Loucy (cell line): Measurements from ENCODE around the gene EIF2S1.
"Not testable (repeated sequence)": the region's sequence is repeated elsewhere in the genome, so short reads cannot be mapped to it uniquely, and the experiment has no call there.

Experiments
- EZH2phosphoT487 ChIP-seq: fragments of 200-600 bp; IDR thresholded peaks from 2 replicates; pipeline ENCODE4 v1.6.1; 2018; ENCODE audit warnings: antibody characterized with exemption, mild to moderate bottlenecking, moderate library complexity, borderline replicate concordance
- TF ChIP-seq, protein P1 (sequence below): fragments of 200-600 bp; sonication (generic); conservative IDR thresholded peaks from 2 replicates; pipeline ENCODE4 v1.5.1; 2014; ENCODE audit warnings: mild to moderate bottlenecking, antibody characterized with exemption, low read length

- TF ChIP-seq, protein P1, sequence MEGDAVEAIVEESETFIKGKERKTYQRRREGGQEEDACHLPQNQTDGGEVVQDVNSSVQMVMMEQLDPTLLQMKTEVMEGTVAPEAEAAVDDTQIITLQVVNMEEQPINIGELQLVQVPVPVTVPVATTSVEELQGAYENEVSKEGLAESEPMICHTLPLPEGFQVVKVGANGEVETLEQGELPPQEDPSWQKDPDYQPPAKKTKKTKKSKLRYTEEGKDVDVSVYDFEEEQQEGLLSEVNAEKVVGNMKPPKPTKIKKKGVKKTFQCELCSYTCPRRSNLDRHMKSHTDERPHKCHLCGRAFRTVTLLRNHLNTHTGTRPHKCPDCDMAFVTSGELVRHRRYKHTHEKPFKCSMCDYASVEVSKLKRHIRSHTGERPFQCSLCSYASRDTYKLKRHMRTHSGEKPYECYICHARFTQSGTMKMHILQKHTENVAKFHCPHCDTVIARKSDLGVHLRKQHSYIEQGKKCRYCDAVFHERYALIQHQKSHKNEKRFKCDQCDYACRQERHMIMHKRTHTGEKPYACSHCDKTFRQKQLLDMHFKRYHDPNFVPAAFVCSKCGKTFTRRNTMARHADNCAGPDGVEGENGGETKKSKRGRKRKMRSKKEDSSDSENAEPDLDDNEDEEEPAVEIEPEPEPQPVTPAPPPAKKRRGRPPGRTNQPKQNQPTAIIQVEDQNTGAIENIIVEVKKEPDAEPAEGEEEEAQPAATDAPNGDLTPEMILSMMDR = not testable (repeated sequence)
- not testable (repeated sequence) for TF ChIP-seq EZH2phosphoT487
Observed at GRCh38 chr14:67341231-67341630, 18.9 kb upstream of the EIF2S1 start.
